GM21515 (cell line): Measurements from ENCODE around the gene ERBB4.

Experiments used
- ATAC-seq: cut with Tn5 transposase; IDR thresholded peaks from one replicate; pipeline ENCODE4 v1.9.1; 2021; ENCODE audit not compliant: unreplicated experiment

The ERBB4 gene

DNA sequence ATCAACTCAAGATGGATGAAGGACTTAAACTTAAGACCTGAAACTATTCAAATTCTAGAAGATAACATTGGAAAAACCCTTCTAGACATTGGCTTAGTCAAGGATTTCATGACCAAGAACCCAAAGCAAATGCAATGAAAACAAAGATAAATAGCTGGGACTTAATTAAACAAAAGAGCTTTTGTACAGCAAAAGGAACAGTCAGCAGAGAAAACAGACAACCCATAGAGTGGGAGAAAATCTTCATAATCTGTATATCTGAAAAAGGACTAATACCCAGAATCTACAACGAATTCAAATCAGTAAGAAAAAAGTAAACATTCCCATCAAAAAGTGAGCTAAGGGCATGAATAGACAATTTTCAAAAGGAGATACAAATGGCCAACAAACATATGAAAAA lies 171.2 kb downstream of the ERBB4 start:
- no peak for ATAC-seq

DNA sequence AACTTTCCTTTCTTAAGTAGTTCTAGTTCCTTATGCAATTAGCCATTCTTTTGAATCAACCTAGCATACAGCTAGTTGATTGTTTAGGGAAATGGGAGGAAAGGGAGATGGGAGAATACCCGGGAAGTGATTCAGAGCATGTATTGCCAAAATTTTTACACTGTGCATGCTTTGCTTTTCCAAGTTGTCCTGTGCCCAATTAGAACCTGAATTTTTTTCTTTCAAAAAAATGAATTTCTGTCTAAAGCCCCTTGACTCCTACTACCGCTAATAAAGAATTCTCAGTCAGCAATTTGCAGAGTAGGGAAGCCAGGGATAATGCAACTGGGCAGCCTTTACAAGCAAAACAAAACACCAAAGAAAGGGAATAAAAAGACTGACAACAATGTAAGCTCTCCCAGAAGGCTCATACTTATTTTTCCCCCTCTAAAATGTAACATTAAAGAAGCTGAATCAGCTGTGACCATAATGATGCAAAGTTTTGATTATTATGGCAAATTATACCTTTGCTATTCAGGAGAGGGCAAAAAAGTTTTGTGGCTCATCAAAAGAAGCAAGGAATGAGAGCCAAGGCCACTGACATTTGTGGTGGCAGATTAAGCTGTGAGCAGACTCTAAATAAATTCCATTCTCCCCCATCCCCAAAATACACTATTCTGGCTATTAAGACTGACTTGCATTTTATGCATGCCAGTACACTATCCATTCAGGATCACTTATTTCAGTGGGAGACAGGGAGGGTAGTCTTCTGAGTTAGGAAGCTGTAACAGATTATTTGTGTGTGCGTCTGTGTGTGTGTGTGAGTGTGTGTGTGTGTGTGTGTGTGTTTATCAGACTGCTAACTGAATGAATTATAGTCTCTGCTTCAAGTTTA lies 174.3 kb downstream of the ERBB4 start:
- no peak for ATAC-seq

DNA sequence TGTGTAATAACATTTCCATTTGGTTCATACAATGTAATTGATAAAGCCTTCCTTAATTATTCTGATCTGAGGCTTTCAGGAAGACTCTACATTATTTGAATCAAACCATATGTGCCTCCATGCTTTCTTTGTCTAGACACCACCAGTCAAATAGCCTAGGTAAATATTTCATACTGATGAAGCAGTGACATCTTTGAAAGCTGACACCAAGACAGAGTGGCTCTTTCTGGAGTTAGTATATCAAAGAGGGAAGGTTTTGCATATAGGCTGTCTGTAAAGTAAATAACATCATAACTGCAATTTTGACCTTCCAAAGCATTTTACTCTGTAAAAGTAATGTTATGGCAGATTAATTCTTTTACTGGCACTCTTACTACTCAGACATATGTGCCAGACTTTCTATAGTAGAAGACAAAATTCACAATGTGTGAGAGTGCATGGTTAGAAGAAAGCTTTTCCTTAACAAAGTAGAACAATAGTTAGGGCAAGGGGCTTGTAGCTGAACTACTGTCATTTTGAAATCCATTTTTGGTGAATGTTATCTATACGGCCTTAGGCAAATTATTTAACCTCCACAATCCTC lies 177.3 kb downstream of the ERBB4 start:
- no peak for ATAC-seq

DNA sequence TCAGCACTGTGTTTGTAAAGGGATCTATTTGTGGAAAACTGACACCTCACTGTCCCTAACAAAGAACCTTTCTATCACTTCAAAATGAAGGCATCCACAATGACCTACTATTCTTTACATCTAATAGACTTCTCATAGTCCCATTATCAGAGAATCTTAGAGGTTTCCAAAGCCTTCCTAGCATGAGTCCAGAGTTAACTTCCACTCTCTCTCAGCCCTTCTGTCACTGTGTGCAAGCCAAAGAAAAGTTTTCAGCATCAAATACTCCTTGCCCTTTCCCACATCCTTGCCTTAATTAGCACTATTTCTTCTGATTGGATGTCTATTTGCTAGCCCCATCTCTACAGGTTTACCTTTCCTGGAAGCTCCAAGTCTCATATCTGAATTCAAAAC lies 178.5 kb downstream of the ERBB4 start:
- no peak for ATAC-seq

DNA sequence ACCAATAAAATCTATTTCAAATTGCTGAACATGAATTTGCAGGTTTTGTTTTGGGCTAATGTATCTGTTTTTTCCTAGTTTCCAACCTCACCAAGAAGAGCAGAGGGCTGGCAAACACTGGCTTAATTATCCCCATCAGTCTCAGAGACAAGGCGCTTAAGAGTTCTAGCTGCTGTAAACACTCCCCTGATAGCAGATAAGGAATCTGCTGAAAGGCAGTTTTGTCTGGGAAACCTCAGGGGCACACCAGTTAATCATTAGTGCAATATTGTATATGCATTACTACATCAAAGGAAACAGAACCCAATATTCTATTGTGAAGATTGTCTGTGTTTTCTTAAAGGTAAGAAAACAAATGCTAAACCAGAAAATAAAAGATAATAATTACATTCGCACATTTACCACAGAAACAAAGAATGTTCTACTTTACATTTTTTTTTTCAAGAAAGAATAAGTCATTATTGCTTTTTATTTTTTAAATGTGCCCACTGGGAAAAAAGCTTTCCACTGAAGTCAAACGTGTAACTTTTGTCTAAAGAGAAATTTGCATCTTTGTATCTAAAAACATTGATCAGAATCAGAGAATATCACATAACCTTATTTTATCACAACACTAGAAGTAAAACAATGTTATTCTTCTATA lies 179.1 kb downstream of the ERBB4 start:
- ATAC-seq = no peak

DNA sequence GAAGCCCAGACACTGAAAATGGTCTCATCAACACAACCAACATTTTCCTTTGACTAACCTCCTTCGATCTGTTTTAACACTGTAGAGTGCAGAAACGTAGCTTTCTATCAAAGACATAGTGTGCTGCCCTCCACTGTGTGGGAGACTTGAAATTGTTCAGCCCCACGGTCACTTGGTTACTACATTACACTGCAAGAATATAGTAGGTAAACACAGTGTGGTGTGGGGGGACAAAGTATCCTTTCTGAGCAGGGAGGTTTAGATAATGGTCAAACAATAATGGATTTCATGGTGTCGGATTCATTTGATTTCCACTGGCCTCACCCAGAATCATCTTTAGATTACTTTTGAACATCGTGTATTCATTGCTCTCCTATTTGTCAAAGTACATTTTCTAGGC lies 181.0 kb downstream of the ERBB4 start:
- ATAC-seq = no peak

DNA sequence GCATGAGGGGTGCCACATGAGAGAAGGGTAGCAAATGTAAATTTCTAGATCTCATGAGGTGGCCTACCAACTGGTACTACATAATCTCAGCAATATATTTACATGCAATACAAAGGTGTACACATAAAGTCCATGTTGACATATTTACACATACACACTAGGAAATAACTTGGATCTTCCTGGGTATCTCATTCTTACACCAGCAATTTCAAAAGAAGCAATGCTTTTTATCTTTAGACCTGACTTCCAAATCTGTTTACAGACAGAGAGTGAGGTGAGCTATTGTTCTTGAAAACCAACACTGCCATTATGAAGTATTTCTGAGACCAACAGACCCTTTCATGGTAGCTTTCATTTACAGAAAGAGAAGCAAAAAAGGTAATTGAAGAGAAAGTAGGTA lies 184.2 kb downstream of the ERBB4 start:
- ATAC-seq = no peak

DNA sequence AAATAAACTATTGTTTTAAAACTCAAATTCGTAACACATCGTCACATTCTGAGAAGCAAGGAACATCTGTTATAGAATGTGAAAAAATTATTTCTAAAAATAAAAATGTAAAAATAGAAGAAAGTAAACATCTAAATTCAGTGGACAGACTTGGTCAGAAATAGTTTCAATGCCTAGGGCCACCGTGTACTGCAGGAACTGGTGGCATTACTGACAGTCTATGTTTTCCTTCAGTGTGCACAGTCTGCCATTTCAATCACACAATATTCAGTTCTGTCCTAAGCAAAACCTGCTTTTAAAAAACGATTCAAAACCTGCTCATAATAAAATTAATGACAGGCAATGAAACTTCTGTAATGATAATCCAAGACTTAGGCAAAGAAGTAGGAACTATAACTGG lies 190.1 kb downstream of the ERBB4 start:
- ATAC-seq = no peak

DNA sequence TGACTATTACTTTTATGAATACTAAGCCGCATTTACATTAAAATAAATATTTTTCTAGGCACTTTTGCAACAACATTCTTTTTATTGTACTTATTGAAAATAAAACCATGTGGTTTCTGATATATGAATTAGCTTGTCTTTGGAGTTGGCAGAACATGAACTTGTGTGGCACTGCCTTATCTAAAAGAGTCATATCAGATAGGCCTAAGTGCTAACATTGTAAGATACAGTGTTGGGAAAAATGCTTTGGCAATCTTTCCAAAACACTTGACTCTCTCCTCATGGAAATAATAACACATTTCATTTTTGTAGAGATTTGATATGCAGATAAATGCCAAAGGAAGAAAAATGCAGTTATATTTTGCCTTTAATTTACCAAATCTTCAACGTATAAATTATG lies 191.7 kb downstream of the ERBB4 start:
- ATAC-seq = no peak

DNA sequence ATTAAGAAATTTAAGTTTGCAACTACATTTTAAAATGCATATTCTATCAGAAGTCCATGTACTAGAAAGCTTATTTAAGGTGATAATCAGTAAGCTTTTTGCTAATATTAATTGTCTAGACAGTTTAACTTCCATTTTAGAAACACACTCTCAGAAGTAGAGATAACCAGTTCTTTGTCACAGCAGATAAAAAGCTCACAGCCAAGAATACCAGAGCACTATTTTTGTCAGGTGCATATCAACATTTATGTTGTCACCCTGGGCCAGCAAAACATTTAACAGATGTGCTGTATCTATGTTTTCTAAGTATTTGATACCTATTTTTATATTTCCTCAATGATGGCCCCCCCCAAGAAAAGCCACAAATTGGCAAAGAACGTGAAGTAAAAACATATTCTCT lies 192.6 kb downstream of the ERBB4 start:
- no peak for ATAC-seq

DNA sequence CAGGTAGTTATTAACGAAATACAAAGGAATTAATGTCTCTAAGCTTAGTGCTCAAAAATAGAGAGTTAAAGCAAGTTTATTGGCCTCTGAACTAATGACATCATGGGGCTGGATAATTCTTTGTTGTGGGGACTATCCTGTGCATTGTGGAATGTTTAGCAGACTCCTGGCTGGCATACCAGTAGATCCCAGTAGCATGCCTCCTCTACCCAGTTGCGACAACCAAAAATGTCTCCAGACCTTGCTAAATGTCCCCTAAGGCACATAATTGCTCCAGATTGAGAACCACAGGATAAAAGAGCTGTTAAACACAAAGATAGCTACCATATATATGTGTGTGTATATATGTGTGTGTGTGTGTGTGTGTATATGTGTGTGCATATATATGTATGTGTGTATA lies 194.5 kb downstream of the ERBB4 start:
- no peak for ATAC-seq

DNA sequence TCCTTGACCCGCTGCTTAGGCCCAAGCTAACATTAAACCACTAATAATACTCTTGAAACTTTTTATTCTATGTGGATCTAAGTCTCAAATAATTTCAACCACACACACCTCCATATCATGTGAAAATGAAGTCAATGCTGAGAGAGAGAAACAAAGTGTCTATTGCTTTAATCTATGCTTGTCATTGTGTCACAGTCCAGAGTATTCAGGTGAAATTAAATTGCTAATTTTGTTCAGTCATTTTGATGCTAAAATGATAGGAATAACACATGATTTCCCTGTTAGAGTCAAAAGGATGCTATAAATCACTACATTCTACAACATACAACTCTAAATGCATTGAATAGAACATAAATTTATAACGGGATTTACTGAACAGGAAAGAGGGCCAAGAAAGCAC lies 195.4 kb downstream of the ERBB4 start:
- ATAC-seq = no peak

DNA sequence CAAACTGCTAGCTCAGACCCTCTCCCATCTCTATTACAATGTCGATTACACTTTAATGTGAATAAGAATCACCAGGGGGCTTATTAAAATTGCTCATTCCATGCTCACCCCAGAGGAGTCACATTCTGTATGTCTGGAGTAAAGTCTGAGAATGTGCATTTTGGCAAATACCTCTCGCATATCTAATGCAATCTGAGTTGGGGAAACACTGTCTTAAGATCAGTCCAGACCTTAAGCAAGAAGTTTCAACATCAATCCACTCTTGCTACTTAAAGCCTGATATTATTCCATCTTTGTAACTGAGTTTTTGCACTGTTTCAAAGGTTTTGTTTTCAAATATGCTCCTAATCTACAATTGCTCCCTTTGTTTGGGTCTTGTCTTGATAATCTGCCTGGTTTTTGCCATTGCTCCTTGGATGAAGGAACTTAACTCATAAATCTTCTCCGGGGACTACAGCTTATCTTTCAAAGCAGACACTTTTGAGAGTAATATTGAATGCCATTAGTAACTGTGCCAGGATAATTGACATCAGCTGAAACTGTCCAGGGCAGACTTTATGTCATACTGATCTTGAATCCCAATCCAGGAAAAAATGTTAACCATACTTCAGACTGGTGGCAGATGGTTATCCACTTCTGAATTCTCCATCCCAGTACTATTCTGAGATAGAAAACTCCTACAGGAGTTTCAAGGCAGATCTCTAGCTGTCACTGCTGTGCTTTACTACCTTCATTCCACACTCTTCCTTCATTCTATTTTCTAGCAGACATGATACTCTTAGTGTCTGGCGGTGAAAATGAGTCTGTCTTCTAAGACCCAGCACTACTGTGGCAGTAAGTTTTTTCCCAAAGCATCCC lies 200.9 kb downstream of the ERBB4 start:
- no peak for ATAC-seq

DNA sequence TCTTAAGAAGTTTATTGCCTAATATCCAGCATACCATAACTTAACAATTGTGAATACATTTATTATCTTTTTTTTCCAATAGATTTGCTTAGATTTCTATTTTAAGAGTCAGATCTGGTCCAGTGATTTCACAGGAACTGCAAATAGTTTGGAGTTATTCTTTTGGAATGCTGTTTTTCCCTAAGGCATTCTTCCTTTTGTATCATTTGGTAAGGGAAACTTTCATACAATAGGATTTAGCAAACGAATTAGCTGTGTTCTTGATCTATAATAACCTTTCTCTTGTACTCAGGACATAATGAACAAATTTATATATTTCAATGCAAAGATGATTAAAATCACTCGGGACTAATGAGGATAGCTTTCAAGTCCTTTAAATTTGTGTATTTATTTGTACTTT lies 201.6 kb downstream of the ERBB4 start:
- ATAC-seq = no peak

DNA sequence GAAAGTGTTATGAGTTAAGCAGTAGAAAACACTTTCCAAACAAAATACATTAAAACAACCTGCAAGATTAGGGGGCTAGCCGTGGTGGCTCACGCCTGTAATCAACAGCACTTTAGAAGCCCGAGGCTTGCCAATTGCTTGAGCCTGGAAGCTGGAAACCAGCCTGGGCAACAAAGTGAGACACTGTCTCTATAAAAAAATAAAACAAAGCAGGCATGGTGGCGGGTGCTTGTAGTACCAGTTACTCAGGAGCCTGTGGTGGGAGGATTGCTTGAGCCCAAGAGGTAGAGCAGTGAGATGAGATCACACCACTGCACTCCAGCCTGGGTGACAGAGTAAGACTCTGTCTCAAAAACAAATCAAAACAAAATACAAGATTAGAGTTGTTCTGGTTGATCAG lies 208.3 kb downstream of the ERBB4 start:
- ATAC-seq = no peak

DNA sequence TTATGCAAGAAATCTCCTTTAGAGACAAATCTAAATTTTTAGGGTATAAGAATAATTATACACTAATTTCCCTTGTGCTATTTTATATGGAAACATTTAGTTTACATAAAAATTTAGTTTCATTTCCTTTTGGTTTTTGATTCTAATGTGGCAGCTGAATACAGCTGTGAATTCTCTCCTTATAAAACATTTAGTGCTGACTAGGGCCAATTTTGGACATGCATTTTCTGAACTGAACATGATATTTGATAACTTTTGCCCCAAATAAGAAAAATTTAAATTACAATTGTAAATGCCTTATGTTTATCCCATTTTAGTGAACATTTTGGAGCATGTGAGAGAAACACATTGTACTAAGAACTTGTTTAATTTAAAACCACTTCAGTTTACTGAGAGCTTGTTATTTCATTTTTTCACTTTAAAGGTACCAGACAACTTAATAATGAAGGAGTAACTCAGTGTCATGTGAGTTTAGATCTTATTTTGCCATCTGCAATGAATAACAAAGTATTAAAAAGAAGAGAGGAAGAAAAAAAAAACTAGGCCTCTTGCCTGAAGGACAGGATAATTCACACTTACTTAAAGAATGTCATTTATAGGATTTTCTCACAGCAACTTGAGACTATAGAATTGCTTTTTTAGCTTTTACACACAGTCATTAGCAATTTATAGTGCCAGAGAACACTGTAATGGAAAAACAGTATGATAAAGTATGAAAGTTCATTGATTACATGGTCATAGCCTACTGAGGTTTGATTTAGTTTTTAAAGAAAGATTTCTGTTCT lies 209.7 kb downstream of the ERBB4 start:
- ATAC-seq = no peak

DNA sequence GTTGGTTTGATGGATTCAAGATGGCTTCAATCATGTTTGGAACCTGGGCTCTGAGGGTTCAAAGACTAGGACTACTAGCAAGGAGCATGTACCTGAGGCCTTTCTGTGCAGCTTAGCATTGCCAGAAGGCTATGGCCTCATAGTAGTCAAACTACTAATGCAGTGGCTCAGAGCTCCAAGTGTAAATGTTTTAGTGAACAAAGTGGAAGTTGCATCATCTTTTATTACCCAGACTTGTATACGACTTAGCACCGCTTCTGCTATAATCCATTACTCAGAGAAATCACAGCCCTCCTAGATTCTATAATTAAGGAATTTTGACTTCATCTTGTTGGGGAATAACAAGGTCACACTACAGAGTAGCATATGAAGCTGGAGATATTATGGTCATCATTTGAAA lies 210.5 kb downstream of the ERBB4 start:
- no peak for ATAC-seq

DNA sequence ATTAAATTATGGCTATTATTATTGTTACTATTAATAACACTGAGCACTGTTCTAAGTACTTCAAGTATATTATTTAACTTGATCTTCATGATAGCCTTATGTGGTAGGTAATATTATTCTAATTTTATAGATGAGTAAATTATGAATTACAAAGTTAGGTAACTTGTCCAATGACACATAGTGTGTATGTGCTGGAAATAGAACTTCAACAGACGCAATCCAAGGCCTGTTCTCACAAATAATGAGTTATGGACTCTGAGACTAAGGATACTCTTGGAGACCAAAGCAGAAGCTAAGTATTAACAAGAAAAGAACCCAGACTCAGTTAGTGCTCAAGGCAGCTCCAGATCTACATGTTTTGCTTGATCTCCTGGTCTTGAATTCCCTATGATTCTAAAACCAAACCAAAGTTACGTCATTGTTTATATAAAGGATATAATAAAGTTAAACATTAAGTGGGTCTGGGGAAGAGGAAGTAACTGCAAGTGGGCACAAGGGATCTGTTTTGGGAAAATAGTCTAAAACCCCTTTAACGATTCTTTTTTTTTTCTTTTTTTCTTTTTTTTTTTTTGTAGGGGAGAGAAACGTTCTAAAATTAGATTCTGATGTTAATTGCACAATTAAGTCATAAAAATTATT lies 211.3 kb downstream of the ERBB4 start:
- ATAC-seq = no peak

DNA sequence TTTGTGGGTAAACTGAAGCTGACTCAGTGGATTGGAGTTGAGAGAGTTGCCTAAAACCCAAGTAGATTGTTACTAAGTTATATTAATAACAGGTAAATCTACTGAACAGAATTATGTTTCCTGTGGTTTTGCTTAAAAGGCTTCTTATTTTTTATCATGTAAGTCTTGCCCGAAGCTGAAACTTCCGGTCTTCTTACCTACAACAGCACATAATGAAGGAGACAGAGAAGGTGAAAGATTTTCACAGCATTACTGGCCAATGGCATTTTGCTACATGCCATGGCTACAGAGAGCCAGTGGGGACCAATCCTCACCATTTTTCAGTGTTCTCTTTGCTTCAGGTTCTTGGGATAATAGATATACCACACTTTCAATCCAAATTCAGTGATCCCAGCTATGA lies 220.0 kb downstream of the ERBB4 start:
- ATAC-seq = no peak

DNA sequence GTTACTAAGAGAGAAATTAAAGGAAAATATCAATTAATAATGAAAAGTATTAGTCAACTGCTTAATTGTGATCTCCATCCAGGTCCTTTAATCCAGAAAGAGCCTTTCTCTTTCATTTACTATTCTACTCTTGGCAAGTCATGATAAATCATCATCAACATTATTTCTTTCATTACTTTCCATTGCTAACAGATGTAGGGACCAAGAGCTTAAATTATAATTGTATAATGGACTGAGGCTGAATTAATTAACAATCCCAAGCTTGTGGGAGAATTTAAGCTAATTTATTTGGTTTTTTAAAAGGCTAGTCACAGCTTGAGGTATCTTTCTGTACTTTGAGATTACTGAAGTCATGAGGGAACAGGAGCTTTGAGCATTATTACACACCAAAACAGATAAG lies 223.9 kb downstream of the ERBB4 start:
- no peak for ATAC-seq
